Dermis microvascular lymphatic vessel endothelial cell (primary cell): ENCODE measurements around the gene MAMDC2. TPM values are rescaled to one million over a fixed set of nuclear protein-coding genes. Genes with fewer than 3 reads are reported as not detected.

ENCODE experiments used
- DNase-seq, 2 donors: peaks; one replicate each; pipeline versions ENCODE4 v3.0.0 to v3.0.0-alpha.2; 2010; ENCODE audit warnings: low read depth in 2 of 2
- total RNA-seq: library from RNA; depleted of rRNA; stranded (reverse); fragments of >200 nt; gene quantifications from 2 replicates; pipeline ENCODE4 v1.2.1, GENCODE V29; 2014

MAMDC2 gene
- total RNA-seq, 1 donor from 2014 or later = 3.1 TPM

- DNase-seq = no peak
Measured at GRCh38 chr9:70105147-70105546, 61.5 kb downstream of the MAMDC2 start.

DNA sequence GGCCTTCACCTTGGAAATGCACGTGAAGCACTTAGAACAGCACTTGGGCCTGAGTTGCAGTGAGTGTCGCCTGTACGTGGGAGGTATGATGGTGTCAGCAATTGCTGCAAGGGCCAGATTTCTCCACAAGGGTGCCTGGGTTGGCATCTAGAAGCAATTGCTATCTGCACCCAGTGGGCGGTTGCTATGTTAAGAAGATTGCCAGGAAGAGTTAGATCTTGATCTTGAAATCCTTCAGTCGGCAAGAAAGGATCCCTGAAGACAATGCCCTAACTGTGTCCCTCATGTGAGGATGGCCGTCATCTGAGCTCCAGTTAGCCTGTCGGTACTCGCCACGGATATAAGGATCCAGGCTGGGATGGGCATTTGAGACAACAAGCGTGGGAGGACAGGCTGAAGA, 62.9 kb downstream of the MAMDC2 start:
- DNase-seq = no peak

DNA sequence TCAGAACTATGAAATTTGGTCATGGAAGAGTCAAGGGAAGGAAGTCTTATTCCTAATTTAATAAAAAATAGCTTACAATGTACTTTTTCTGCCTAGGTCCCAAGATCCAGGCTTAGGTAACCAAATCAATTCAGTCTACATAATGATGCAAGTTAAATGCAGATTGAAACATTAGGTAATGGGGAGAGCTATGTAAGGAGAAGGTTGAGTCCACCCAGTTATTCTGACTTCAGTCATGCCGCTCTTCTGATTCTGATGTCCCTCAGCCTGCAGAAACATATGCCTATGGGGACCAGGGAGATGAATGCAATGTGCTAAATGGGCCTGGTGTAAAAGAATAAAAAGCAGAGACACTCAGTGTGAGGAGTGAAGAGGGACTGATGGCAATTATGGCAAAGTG, 63.9 kb downstream of the MAMDC2 start:
- no peak for DNase-seq

- DNase-seq = no peak
Measured at GRCh38 chr9:70108181-70108580, 64.5 kb downstream of the MAMDC2 start.

DNA sequence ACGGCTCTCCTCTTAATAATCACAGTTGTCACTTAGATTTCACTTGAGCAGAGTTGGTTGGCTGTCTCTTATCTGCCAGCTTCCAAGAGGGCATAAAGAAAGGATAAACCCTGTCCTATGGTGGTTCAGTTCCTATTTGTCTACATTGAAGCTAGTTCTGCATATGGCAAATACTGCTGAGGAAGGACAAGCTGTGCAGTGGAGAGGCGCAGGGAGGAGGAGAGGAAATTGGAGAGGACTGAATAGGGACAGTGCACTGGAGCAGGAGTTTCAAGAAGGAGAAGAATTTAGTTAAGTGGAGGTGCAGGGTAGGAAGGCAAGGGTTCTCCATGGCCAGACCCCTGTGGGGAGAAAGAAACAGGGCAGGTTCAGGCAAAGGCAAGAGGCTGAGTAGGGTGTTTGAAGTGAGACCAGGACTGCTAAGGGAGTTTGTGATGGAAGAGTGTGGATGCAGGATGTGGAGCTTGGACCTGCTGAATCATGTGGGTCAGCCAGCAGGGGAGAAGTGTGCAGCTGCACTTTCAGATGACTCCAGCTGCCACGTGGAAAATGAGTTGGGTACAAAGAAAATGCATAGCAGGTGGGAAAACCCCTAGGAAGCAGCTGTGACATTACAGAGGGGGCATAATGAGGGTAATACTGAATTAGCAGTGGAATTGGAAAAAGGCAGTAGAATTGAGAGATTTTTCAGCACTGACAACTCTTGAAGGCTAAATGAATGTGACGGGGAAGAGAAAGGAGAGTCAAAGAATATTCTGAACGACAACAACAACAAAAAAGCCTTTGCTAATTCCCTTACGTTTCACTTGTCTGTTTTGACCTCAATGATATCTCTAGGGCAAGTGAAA, 66.8 kb downstream of the MAMDC2 start:
- DNase-seq = peak; percentile 33 to 80

GRCh38 chr9:70111042-70111602, 67.5 kb downstream of the MAMDC2 start:
- peak; percentile 32 to 82 for DNase-seq

- DNase-seq = peak in 1 of 2 donors; percentile 14
Measured at GRCh38 chr9:70111641-70112236, 68.1 kb downstream of the MAMDC2 start.

DNA sequence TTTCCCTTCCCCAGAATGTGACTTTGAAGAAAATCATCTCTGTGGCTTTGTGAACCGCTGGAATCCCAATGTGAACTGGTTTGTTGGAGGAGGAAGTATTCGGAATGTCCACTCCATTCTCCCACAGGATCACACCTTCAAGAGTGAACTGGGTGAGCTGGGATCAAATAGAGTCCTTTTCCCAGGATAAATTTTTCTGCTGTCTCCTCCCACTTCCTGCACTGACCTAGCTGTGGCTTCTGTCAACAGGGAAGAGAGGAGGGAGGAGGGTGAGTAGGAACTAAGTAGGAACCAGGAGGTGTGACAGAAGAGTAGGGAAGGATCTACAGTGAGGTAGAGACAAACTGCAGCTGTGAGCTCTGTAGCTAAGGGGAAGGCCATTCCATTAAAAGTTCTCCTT, 69.3 kb downstream of the MAMDC2 start:
- DNase-seq = peak in 1 of 2 donors; percentile 28

GRCh38 chr9:70113403-70114022, 69.9 kb downstream of the MAMDC2 start:
- peak in 1 of 2 donors; percentile 71 for DNase-seq

- DNase-seq = no peak
Measured at GRCh38 chr9:70114898-70115297, 71.2 kb downstream of the MAMDC2 start.

DNA sequence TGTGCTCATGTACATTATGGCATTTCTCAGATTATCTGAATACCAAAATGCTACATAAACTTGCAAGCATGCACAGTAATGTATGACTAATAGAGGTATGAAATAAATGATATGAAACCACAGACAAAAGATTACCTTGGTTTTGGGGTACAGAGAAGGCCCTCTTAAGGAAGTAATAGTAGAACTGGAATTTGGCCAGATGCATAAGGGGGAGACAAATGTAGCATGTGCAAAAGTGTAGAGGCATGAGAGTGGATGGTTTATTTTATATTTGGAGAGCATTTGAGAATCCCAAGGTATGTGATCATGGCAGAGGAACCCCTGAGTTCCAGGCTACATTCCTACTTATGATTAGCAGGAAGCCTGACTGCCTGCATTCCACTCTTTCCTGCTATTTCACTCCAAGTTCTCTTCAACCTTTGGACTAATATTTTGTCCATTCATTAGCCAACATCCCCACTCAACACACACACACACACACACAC, 74.2 kb downstream of the MAMDC2 start:
- DNase-seq = peak in 1 of 2 donors; percentile 47

- no peak for DNase-seq
Measured at GRCh38 chr9:70119786-70120185, 76.1 kb downstream of the MAMDC2 start.

DNA sequence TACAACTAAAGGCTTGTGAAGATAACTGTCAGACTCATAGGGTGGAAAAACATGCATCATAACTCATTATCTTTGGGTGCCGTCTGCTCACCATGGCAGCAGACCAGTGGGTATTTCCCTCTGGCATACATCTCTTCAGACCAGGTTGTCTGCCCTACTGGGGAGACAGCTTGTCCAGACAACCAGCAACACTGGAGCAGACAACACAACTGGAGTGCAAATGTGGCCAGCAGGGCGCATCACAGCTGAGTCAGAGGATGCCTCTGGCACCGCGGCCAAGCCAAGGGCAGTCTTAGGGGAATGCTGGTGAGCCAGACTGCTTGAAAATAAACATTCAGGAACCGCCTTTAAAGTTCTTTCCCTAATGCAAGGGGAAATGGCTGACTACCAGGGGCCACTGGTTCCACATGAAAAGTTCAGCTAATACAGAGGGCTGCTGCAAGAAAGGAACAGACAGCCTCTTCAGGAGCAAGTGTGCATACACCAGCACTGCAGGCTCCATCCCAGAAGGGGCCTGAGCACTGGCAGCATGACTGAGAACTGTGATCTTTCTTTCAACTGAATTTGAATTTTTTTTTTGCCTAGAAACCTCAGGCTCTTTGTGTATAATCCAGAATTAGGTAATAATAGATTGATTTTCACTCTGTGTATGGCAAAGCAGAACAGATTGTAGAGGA, 77.3 kb downstream of the MAMDC2 start:
- peak in 1 of 2 donors; percentile 75 for DNase-seq

- no peak for DNase-seq
Measured at GRCh38 chr9:70121818-70122436, 78.3 kb downstream of the MAMDC2 start.

- no peak for DNase-seq
Measured at GRCh38 chr9:70123695-70124094, 80.0 kb downstream of the MAMDC2 start.

- DNase-seq = no peak
Measured at GRCh38 chr9:70125621-70126263, 82.1 kb downstream of the MAMDC2 start.

GRCh38 chr9:70127036-70127435, 83.4 kb downstream of the MAMDC2 start:
- DNase-seq = no peak

DNA sequence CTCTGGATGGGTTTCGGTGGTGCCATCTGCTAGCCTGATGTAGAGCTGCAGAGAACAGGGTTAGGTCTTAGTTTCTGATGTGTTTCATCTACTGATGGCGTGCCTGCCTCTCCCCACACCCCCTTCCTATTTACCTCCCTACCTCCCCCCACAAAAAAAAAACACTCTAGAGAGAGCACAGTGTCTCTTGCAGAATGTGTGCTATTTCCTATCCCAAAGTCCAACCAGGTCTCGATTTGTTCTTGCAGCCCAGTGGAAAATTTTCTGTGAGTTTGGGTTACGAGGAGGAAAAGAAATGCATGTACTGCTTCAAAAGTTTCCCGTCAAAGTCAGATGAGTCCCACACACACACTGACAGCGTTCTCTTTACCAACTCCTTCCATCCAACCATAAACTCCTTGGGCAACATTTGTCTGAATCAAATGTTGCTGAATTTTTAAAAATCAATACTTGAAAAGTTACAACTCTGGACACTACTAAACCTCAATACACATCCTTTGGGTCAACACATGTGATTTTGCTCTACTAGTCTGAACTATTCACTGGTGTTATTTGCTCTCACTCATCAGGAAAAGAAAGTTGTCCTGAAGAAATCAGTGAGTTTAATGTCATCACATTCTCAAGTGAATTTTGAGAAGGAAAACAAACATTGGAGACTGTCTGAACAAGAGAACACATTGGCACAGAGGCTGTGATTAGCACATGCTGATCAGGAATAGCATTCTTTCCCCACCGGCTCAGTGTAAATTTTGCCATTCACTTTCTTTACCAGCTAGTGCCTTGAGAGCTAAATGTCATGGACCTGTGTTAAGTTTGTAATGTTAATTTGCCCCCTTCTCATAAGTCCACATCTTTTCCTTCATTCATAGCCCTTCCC, 84.1 kb downstream of the MAMDC2 start:
- no peak for DNase-seq

- no peak for DNase-seq
Measured at GRCh38 chr9:70130266-70130665, 86.6 kb downstream of the MAMDC2 start.

- DNase-seq = no peak
Measured at GRCh38 chr9:70131296-70131695, 87.6 kb downstream of the MAMDC2 start.
